Tongue (tissue), 2 donors: ENCODE results near the gene TMEM176B. TPM values are rescaled to one million over a fixed set of nuclear protein-coding genes. Genes with fewer than 3 reads are reported as not detected.
A peak's percentile ranks its signal among the peaks of the same experiment; 100 is the strongest.
"Not testable (repeated sequence)": the region's sequence is repeated elsewhere in the genome, so short reads cannot be mapped to it uniquely, and the experiment has no call there.

Experiments used
- DNase-seq: peaks from one replicate; pipeline ENCODE4 v3.0.0-alpha.2; 2015
- total RNA-seq: library from RNA; depleted of rRNA; stranded (reverse); fragments of >200 nt; gene quantifications from one replicate; pipeline ENCODE4 v1.2.3, GENCODE V29; 2014

TMEM176B gene
- total RNA-seq, 1 donor from 2014 or later, result 27.5 TPM

DNA sequence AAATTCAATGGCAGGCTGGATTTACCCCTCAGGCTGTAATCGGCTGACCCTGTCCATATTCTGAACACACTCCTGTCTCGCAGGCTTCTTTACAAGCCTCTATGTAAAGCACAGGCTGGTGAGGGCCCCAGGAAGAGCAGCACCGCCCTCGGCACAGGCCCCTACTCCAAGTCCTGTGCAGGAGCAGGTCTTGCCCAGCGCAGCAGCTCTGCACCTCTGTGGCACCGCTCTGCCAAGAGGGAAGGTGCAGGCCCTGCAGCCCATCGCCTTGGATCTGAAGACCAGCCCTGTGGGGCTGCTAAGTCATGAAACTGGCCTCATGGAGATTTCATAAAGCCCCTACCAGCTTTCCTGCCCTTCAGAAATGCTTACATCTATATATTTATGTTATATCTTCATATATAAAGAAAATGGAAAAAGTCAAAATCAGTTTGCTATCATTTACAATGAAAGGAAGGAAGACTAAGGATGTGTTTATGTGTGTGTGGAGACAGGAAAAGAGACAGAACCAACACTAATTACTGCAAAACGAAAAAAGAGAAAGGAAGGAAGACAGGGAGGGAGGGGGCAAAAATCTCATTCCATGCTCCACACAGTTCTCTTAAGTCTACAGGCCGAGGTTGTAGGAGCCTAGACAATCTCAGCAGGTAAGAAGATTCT lies 9.6 kb downstream of the TMEM176B start:
- no peak for DNase-seq

GRCh38 chr7:150788474-150789269 lies 11.5 kb downstream of the TMEM176B start:
- peak; percentile 59 for DNase-seq

- DNase-seq, result peak; percentile 71
These were observed 12.6 kb downstream of the TMEM176B start for GRCh38 chr7:150787321-150788281.

DNA sequence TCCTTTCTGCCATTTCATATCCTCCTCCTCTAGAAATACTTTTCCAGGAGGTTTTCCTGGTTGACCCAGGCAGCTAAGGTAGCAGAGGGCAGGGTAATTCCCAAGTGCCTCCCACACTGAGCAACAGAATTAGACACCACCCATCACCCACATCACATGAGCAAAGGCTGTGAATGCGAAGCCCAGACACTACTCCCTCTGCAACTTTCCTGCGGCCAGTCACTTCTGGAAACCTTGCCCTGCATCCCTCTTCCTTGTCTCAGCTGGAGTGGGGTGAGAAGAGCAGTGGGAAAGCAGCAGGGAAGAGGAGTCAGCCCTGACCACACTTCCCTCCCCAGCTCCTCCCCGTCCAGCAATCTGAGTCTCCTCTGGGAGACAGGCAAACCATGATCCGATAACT lies 15.2 kb downstream of the TMEM176B start:
- DNase-seq, result no peak

- DNase-seq, result no peak
These were observed 15.9 kb downstream of the TMEM176B start for GRCh38 chr7:150784120-150784736.

DNA sequence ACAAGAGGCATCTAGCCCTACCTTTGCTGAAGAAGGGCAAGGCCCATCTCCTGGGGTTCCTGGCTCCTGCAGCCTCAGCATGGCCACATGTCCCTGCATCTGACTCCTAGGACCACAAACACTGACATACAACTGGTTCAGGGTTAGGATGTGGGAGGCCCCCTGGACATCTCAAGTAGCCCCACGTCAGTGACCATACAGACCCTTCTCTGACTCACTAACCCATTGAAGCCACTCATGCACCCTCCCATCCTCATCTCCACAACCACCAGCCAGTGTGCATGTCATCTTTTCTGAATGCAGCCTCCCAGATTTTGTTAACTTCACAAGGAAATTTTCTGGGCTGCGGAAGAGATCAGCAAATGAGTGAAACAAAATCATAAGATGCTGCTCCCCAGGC lies 18.2 kb downstream of the TMEM176B start:
- DNase-seq, result no peak

DNA sequence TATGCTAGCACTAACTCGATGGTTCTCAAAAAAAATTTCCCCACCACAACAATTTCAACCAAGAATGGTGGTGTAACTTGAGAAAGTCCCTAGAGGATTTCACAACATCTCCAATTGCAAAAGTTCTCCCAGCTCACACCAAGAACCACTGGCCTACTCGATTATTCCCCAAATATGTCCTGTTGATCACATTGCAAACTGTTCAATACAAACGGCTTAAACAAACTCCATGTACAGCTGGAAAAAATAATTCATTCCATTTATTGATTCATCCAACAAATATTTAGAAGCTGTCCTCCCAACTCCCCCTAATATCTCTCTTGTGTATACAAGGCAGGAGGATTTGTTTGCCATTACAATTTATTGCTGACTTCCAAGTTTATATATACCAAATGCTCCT lies 19.1 kb downstream of the TMEM176B start:
- no peak for DNase-seq

GRCh38 chr7:150780292-150780691 lies 19.9 kb downstream of the TMEM176B start:
- DNase-seq, result no peak

DNA sequence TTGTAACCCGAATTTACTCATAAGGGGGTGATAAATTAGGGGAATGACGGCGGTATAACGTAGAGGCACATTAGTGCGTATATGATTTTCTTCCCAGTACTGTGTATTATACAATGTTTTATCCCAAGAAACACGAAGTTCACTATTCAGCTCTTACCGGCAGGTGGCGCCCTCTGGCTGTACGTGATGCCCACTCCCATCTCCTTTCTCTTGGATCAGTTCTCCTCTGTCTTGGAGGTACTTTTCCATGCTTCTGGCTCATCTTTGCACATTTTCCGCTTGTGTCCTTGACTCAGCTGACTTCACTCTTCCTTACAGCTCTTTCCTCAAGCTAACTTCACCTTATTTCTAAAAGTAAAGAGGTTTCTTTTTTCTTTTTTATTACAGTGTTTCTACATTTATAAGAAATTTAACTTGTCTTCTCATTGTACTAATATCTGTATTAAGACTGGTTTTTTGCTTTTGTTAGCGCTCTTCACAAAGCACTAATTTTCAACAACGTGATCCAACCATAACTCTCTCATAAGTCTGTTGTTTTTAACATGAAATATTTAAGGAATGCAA lies 21.3 kb downstream of the TMEM176B start:
- peak; percentile 91 for DNase-seq

DNA sequence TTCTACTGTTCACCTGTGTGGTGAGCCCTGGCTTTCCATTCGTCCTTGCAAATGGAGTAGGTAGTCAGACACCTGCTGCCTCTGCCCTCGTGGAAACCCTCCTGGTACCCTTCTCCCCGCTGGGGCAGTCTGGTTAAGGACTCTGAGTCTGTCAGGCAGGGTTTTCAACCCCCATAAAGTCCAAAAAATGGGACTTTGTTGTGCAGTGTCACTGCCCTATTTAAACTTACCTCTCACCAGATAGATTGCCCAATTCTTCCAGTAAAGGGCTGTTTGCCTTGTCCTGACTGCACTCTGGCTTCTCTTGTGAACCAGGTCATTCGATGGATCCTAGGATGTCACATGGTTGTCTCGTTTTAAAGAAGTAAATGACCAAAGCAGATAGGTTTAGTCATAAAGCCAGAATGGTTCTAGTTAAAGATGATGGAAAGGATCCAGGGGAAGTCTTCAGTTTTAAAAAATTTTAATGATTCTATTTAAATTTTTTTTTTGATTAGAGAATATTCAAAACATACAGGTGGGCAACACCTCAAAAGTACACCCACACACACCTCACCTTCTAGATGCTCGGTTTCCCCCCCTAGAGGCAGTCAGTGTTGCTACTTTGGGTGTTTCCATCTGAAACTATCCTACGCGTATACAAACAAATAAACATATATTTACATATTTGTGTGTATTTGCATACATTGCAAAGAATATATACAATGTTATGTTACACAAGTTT lies 22.0 kb downstream of the TMEM176B start:
- no peak for DNase-seq

DNA sequence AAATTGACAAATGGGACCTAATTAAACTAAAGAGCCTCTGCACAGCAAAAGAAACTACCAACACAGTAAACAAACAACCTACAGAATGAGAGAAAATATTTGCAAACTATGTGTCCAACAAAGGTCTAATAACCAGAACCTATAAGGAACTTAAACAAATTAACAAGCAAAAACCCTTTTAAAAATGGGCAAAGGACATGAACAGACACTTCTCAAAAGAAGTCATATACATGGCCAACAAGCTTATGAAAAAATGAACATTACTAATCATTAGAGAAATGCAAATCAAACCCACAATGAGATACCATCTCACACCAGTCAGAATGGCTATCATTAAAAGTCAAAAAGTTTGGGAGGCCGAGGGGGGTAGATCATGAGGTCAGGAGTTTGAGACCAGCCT lies 26.0 kb downstream of the TMEM176B start:
- not testable (repeated sequence) for DNase-seq

GRCh38 chr7:150769768-150770167 lies 30.4 kb downstream of the TMEM176B start:
- DNase-seq, result no peak

- no peak for DNase-seq
These were observed 33.8 kb downstream of the TMEM176B start for GRCh38 chr7:150766334-150766709.

- no peak for DNase-seq
These were observed 40.7 kb downstream of the TMEM176B start for GRCh38 chr7:150759479-150759878.

- DNase-seq, result peak; percentile 50
These were observed 43.3 kb downstream of the TMEM176B start for GRCh38 chr7:150756858-150757257.

GRCh38 chr7:150756166-150756565 lies 44.0 kb downstream of the TMEM176B start:
- DNase-seq, result no peak

DNA sequence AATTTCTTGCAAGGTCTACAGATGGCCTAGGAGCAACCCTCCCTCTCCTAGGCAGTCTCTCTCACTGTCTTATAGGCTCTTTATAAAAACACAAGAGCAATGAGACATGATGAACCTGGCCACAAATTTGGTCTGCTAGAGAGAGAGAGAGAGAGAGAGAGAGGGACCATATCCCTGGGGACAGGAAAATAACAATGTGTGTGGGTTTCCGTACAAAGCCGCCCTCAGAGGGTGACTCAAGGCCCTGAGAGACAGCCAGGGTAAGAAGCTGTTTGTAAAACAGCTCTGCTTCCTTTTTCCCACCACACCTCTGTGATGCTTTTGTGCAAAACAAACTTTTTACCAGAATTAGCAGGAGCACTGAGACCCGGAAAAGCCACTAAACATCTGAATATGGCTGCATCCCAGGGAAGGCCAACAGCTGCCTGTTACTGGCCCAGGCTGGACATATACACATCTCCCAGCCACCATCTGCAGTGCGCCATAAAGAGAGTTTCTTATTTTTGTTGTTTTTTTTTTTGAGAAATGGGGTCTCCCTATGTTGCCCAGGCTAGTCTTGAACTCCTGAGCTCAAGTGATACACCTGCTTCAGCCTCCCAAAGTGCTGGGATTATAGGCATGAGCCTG lies 44.6 kb downstream of the TMEM176B start:
- DNase-seq, result no peak

- no peak for DNase-seq
These were observed 45.2 kb downstream of the TMEM176B start for GRCh38 chr7:150754951-150755350.

DNA sequence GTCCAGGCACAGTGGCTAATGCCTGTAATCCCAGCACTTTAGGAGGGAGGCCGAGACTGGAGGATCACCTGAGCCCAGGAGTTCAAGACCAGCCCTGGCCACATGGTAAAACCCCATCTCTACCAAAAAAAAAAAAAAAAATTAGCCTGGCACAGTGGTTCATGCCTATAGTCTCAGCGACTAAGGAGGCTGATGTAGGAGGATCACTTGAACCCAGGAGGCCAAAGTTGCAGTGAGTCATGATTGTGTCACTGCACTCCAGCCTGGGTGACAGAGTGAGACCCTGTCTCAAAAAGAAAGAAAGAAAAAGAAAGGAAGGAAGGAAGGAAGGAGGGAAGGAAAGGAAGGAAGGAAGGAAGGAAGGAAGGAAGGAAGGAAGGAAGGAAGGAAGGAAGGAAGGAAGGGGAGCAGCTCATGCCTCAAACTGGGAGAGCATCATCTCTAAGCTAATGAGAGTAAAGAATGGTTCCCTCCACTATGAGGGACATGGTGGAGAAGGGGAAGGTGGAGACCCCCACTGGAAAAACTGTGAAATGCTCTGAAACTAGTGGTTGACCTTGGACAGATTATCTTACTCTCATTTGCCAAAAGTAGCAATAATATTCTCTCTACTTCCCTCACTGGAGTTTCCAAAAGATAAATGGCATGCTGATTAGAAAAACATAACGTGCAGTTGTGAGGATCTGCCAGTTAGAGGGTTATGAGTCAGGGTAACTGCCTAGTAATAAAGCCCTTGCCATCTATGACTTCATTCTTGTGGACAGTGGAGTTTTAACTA lies 46.1 kb downstream of the TMEM176B start:
- peak; percentile 30 for DNase-seq

DNA sequence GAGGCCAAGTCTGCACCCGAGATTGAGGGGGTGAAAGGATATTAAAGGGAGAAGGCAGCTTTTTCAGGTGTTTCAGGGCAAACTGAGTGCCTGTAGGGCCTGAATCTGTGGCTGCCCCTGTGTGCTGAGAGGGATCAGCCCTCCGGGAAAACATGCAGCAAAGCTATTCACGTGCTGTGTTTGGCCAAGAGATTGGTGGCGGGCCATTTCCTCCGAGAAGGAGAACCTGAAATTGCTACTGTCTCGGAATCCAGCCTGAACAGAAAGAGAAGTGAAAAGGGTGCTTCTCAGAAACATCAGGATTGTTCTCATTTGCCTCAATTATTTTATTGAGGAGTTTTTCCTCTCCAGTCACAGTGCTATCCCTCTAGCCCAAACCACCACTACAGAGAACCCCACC lies 46.9 kb downstream of the TMEM176B start:
- DNase-seq, result no peak
